Bronchial epithelial cell (primary cell): ENCODE results near the gene NPEPL1. TPM values are rescaled to one million over a fixed set of nuclear protein-coding genes. Genes with fewer than 3 reads are reported as not detected.
"Not testable (repeated sequence)": the region's sequence is repeated elsewhere in the genome, so short reads cannot be mapped to it uniquely, and the experiment has no call there.

ENCODE experiments used
- DNase-seq: peaks from one replicate; pipeline ENCODE4 v3.0.0-alpha.2; 2010; ENCODE audit warnings: low read depth
- FAIRE-seq: peaks from 2 replicates; lab custom pipeline; 2011; peaks lifted over from hg19 to GRCh38; lab: Jason Lieb, UNC
- H3K27me3 ChIP-seq: 2 replicates; pipeline ENCODE4 v1.5.1; 2011; ENCODE audit warnings: low read length; ENCODE audit not compliant: control insufficient read depth, insufficient read depth
- H3K36me3 ChIP-seq: 2 replicates; pipeline ENCODE4 v1.5.1; 2011; ENCODE audit warnings: low read length; ENCODE audit not compliant: control insufficient read depth, insufficient read depth
- H3K4me3 ChIP-seq: 2 replicates; pipeline ENCODE4 v1.5.1; 2011; ENCODE audit warnings: mild to moderate bottlenecking, low read depth, low read length, control low read depth
- CTCF ChIP-seq: IDR thresholded peaks from 2 replicates; pipeline ENCODE4 v1.5.1; 2011; ENCODE audit warnings: mild to moderate bottlenecking, moderate library complexity, low read length, control low read depth, inconsistent platforms; ENCODE audit not compliant: insufficient read depth, severe bottlenecking
- total RNA-seq: library from RNA; depleted of rRNA; stranded (reverse); fragments of >200 nt; gene quantifications from 2 replicates; pipeline ENCODE4 v1.2.1, GENCODE V29; 2014

NPEPL1 gene
- total RNA-seq, 1 donor from 2014 or later = 23.7 TPM

- DNase-seq (no peak), FAIRE-seq (no peak)
- Histone ChIP-seq H3K4me3 (no peak overlapping the region), H3K36me3 (no peaks in the 10 kb centered on the region), H3K27me3 (no peaks in the 10 kb centered on the region)
- no peak for TF ChIP-seq CTCF
These were observed 56.6 kb downstream of the NPEPL1 start for GRCh38 chr20:58749098-58749769.

- FAIRE-seq (no peak), DNase-seq (no peak)
- Histone ChIP-seq H3K4me3 (no peak overlapping the region), H3K27me3 (no peaks in the 10 kb centered on the region), H3K36me3 (no peaks in the 10 kb centered on the region)
- no peak for TF ChIP-seq CTCF
These were observed 57.4 kb downstream of the NPEPL1 start for GRCh38 chr20:58749979-58750378.

GRCh38 chr20:58750706-58751105 is 58.1 kb downstream of the NPEPL1 start:
- H3K36me3 ChIP-seq, DNase-seq, H3K4me3 ChIP-seq, H3K27me3 ChIP-seq, FAIRE-seq: not testable (repeated sequence)

GRCh38 chr20:58751979-58752378 is 59.4 kb downstream of the NPEPL1 start:
- no peak overlapping the region for H3K4me3 ChIP-seq
- no peak for TF ChIP-seq CTCF
- H3K27me3 ChIP-seq = no peaks in the 10 kb centered on the region
- DNase-seq (no peak), FAIRE-seq (no peak)
- H3K36me3 ChIP-seq = no peaks in the 10 kb centered on the region

- Histone ChIP-seq H3K27me3 (no peaks in the 10 kb centered on the region), H3K4me3 (no peak overlapping the region), H3K36me3 (no peaks in the 10 kb centered on the region)
- DNase-seq (no peak), FAIRE-seq (no peak)
- no peak for TF ChIP-seq CTCF
These were observed 60.0 kb downstream of the NPEPL1 start for GRCh38 chr20:58752565-58752964.

GRCh38 chr20:58753267-58753921 is 60.8 kb downstream of the NPEPL1 start:
- Histone ChIP-seq H3K36me3 (no peaks in the 10 kb centered on the region), H3K27me3 (no peaks in the 10 kb centered on the region), H3K4me3 (no peak overlapping the region)
- no peak for FAIRE-seq
- TF ChIP-seq CTCF = no peak
- no peak for DNase-seq
